IMR-90 (cell line): ENCODE results near the gene SCML2. TPM values are rescaled to one million over a fixed set of nuclear protein-coding genes. Genes with fewer than 3 reads are reported as not detected.

Experiments
- ATAC-seq: fragments of 200-7000 bp; cut with Tn5 transposase; 2 replicates; pipeline ENCODE4 v1.9.1; 2020; ENCODE audit warnings: low read depth, mild to moderate bottlenecking, moderate library complexity
- BruUV-seq: library from RNA; stranded (reverse); fragments of 400-500 nt; replicated peaks from 2 replicates; lab custom pipeline; 2021; lab: Mats Ljungman, UMichigan
- CTCF ChIA-PET: fragments of 300-600 bp; formaldehyde crosslinking; extraction: SDS; loops from one replicate; lab custom pipeline; 2021; ENCODE audit warnings: antibody characterized with exemption; lab: Yijun Ruan, JAX
- POLR2A ChIA-PET: fragments of 300-600 bp; sonication (Branson Sonifier 250); formaldehyde crosslinking; loops from one replicate; lab custom pipeline; 2022; ENCODE audit warnings: antibody characterized with exemption; ENCODE audit not compliant: unreplicated experiment; lab: Charles Lee
- DNase-seq: peaks from one replicate; pipeline ENCODE4 v3.0.0; 2013
- H2AFZ ChIP-seq: replicated peaks from 2 replicates; pipeline ENCODE3; 2013; ENCODE audit warnings: low read length, mild to moderate bottlenecking; ENCODE audit not compliant: poor library complexity
- H2AK5ac ChIP-seq: 2 replicates; pipeline ENCODE4 v1.6.1; 2013; ENCODE audit warnings: low read depth, low read length, inconsistent platforms
- H2AK9ac ChIP-seq: replicated peaks from 2 replicates; pipeline ENCODE3; 2013; ENCODE audit warnings: mild to moderate bottlenecking, low read depth, low read length, moderate library complexity; ENCODE audit not compliant: poor library complexity
- H2BK120ac ChIP-seq: 2 replicates; pipeline ENCODE4 v1.6.1; 2013; ENCODE audit warnings: low read depth, low read length, inconsistent platforms
- H2BK15ac ChIP-seq: 3 replicates; pipeline ENCODE4 v1.6.1; 2013; ENCODE audit warnings: low read depth, low read length, inconsistent platforms
- H2BK20ac ChIP-seq: 2 replicates; pipeline ENCODE4 v1.6.1; 2013; ENCODE audit warnings: low read depth, mild to moderate bottlenecking, inconsistent platforms, low read length, moderate library complexity
- H2BK5ac ChIP-seq: 2 replicates; pipeline ENCODE4 v1.6.1; 2013; ENCODE audit warnings: mild to moderate bottlenecking, low read depth, low read length, inconsistent platforms; ENCODE audit not compliant: poor library complexity, severe bottlenecking
- H3K14ac ChIP-seq: replicated peaks from 2 replicates; pipeline ENCODE4 v1.6.1; 2013; ENCODE audit warnings: low read depth, low read length, inconsistent platforms
- H3K18ac ChIP-seq: 2 replicates; pipeline ENCODE4 v1.6.1; 2013; ENCODE audit warnings: low read depth, low read length, control low read depth
- H3K23ac ChIP-seq: 2 replicates; pipeline ENCODE4 v1.6.1; 2013; ENCODE audit warnings: low read depth, low read length, inconsistent platforms
- H3K27ac ChIP-seq: 2 replicates; pipeline ENCODE4 v1.5.1; 2013; ENCODE audit warnings: mild to moderate bottlenecking, control low read depth, low read length; ENCODE audit not compliant: insufficient read depth
- H3K27me3 ChIP-seq: 2 replicates; pipeline ENCODE4 v1.6.1; 2013; ENCODE audit warnings: low read length; ENCODE audit not compliant: control insufficient read depth, insufficient read depth
- H3K36me3 ChIP-seq: 2 replicates; pipeline ENCODE4 v1.6.1; 2013; ENCODE audit warnings: low read length, mixed read lengths; ENCODE audit not compliant: control insufficient read depth, insufficient read depth
- H3K4ac ChIP-seq: 2 replicates; pipeline ENCODE4 v1.6.1; 2013; ENCODE audit warnings: low read depth, low read length, inconsistent platforms
- H3K4me1 ChIP-seq: 2 replicates; pipeline ENCODE4 v1.6.1; 2013; ENCODE audit warnings: low read length, mixed read lengths; ENCODE audit not compliant: control insufficient read depth, insufficient read depth
- H3K4me2 ChIP-seq: 2 replicates; pipeline ENCODE4 v1.6.1; 2013; ENCODE audit warnings: low read depth, mild to moderate bottlenecking, control low read depth, low read length, moderate library complexity
- H3K4me3 ChIP-seq: 2 replicates; pipeline ENCODE4 v1.5.1; 2013; ENCODE audit warnings: low read depth, mild to moderate bottlenecking, control low read depth, low read length, moderate library complexity; ENCODE audit not compliant: insufficient read depth
- H3K56ac ChIP-seq: 2 replicates; pipeline ENCODE4 v1.6.1; 2013; ENCODE audit warnings: low read length, inconsistent platforms; ENCODE audit not compliant: insufficient read depth; ENCODE audit errors: extremely low read depth
- H3K79me1 ChIP-seq, 2 experiments: 2 replicates each; pipeline ENCODE4 v1.6.1; 2013; ENCODE audit warnings: low read length in 2 of 2, inconsistent platforms in 1 of 2, low read depth in 1 of 2
- H3K9ac ChIP-seq: 2 replicates; pipeline ENCODE4 v1.6.1; 2013; ENCODE audit warnings: low read depth, low read length, control low read depth
- H3K9me1 ChIP-seq: 2 replicates; pipeline ENCODE4 v1.6.1; 2013; ENCODE audit warnings: low read length, inconsistent platforms; ENCODE audit not compliant: insufficient read depth
- H3K9me3 ChIP-seq: 2 replicates; pipeline ENCODE4 v1.6.1; 2013; ENCODE audit warnings: low read length; ENCODE audit not compliant: control insufficient read depth, insufficient read depth
- H4K20me1 ChIP-seq: 2 replicates; pipeline ENCODE4 v1.6.1; 2013; ENCODE audit warnings: low read length, inconsistent platforms; ENCODE audit not compliant: insufficient read depth
- H4K5ac ChIP-seq: 2 replicates; pipeline ENCODE4 v1.6.1; 2013; ENCODE audit warnings: mild to moderate bottlenecking, low read depth, low read length, control low read depth
- H4K8ac ChIP-seq, 2 experiments: 2 replicates each; pipeline ENCODE4 v1.6.1; 2013; ENCODE audit warnings: low read depth in 2 of 2, low read length in 2 of 2, control low read depth in 1 of 2, inconsistent platforms in 1 of 2
- H4K91ac ChIP-seq: 2 replicates; pipeline ENCODE4 v1.6.1; 2013; ENCODE audit warnings: low read depth, low read length, inconsistent platforms; ENCODE audit not compliant: insufficient read depth
- MAFK ChIP-seq: IDR thresholded peaks from 2 replicates; pipeline ENCODE4 v1.6.1; 2012; ENCODE audit warnings: low read depth, low read length, improper control_type of control experiment
- WGBS, 2 experiments: methylation state at CpG; one replicate each; pipeline versions ENCODE4 v1.1.5 to v1.1.7; 2013; ENCODE audit warnings: missing lambda C conversion rate in 2 of 2; ENCODE audit not compliant: insufficient read length in 1 of 2; ENCODE audit errors: extremely low coverage in 2 of 2; 5-methylcytosine and 5-hydroxymethylcytosine counted together
- dilution Hi-C: fragments of 300-500 bp; cut with HindIII; formaldehyde crosslinking; loops from one replicate; pipeline ENCODE4 v1.14.3; 2018; ENCODE audit warnings: low sequenced_read_pairs; ENCODE audit not compliant: unreplicated experiment
- in situ Hi-C: fragments of 300-500 bp; cut with MboI; formaldehyde crosslinking; loops from 3 replicates; pipeline ENCODE4 v1.14.3; 2019; ENCODE audit warnings: low sequenced_read_pairs, inconsistent platforms, mixed read lengths
- intact Hi-C: fragments of 100-400 bp; cut with micrococcal nuclease; formaldehyde crosslinking; loops from 2 replicates; pipeline ENCODE4 v1.10.0; 2022
- polyA plus RNA-seq, 3 experiments: library from polyadenylated mRNA; depleted of rRNA; stranded (reverse); fragments of >200 nt; gene quantifications; 2 replicates each; pipeline ENCODE4 v1.2.3, GENCODE V29; 2012; ENCODE audit warnings: low replicate concordance in 1 of 3
- total RNA-seq: library from RNA; depleted of rRNA; stranded (reverse); fragments of >200 nt; gene quantifications from 2 replicates; pipeline ENCODE4 v1.2.3, GENCODE V29; 2012

The SCML2 gene
- total and polyA plus RNA-seq, 2 of the 4 experiments (the other 2 are of a cell fraction) = 1.3 to 1.7 TPM

DNA sequence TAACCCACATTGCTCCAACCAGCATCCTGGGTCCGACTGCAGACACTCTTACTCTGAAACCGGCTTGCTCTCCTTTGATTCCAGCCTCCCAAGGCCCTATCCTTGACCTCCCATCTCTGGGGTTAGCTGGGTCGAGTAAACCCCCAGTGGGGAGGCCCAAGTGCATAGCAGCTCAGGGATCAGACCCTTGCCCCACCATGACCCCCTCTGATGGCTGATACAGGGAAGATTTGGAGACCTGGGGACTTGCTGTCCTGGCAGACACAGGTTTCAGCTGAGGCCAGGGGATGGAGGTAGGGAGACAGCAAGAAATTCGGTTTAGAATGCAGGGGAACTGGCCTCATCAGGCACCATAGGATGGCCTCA, 47.3 kb upstream of the SCML2 start:
- no peak overlapping the region for H3K9ac ChIP-seq
- DNase-seq = no peak
- no peak overlapping the region for H3K14ac ChIP-seq
- ATAC-seq = no peak
- in situ Hi-C loops (no loop called here), dilution Hi-C loops (no loop called here), intact Hi-C loops (no loop called here)
- no peak for TF ChIP-seq MAFK
- no peaks in the 10 kb centered on the region for H3K9me3 ChIP-seq
- no peaks in the 10 kb centered on the region for H3K36me3 ChIP-seq
- CTCF ChIA-PET = no interaction called here
- no peak overlapping the region for H2BK5ac ChIP-seq
- H4K8ac ChIP-seq = no peak overlapping the region
- H2BK15ac ChIP-seq = no peak overlapping the region
- POLR2A ChIA-PET = no interaction called here
- H3K27ac ChIP-seq = no peak overlapping the region
- no peaks in the 10 kb centered on the region for H3K79me1 ChIP-seq
- no peak overlapping the region for H2BK120ac ChIP-seq
- H4K20me1 ChIP-seq = no peaks in the 10 kb centered on the region
- H4K91ac ChIP-seq = no peak overlapping the region
- H3K56ac ChIP-seq = no peak overlapping the region
- no peak overlapping the region for H3K4me2 ChIP-seq
- no peak overlapping the region for H2AK5ac ChIP-seq
- H3K27me3 ChIP-seq = no peaks in the 10 kb centered on the region
- BruUV-seq = no TSS peak
- H4K5ac ChIP-seq = no peak overlapping the region
- H3K9me1 ChIP-seq = no peaks in the 10 kb centered on the region
- H2AK9ac ChIP-seq = no peak overlapping the region
- H3K18ac ChIP-seq = no peak overlapping the region
- WGBS, 2 experiments = 40% methylated on average over 1 of the region's 4 CpGs; no CpG with 5 or more reads in 1 of the 2 experiments
- H3K23ac ChIP-seq = no peak overlapping the region
- H2BK20ac ChIP-seq = no peak overlapping the region
- no peak overlapping the region for H3K4ac ChIP-seq
- no peaks in the 10 kb centered on the region for H3K4me1 ChIP-seq
- no peak overlapping the region for H2AFZ ChIP-seq
- H3K4me3 ChIP-seq = no peak overlapping the region
